ENCODE data around the gene SLC25A5. TPM values are rescaled to one million over a fixed set of nuclear protein-coding genes. Genes with fewer than 3 reads are reported as not detected.

The SLC25A5 gene
- total RNA-seq, 1 experiment from 2014 or later, result 641 TPM

DNA sequence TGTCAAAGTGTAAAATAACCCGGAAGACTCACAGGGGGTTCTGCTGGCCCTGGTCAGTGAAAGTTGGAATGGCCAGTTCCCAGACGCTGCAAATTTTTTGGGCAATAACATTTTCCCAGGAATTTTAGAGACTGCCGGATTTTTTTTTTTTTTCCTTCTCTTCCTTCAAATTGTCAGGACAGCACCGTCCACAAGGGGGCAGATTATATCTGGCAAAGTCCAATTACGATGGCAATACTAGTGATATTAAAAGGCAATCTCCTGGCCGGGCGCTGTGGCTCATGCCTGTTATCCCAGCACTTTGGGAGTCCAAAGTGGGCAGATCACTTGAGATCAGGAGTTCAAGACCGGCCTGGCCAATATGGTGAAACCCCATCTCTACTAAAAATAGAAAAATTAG lies 20.5 kb downstream of the SLC25A5 start:
- DNase-seq (ENCODE audit: low read depth, low spot score), result no peak
- no peak overlapping the region for H3K9ac ChIP-seq (ENCODE audit: low read length)
- RAD21 ChIA-PET (ENCODE audit: low non-redundant PET in 1 of 2, low total read pairs in 2 of 2, uncharacterized antibody in 2 of 2, unreplicated experiment in 2 of 2), result interaction anchor here (0.9 to 1.2 kb wide), 2 partner anchors 24 kb away, joined by 4 to 7 read pairs; no protein-coding TSS in a partner anchor
- no peaks in the 10 kb centered on the region for H3K9me2 ChIP-seq (ENCODE audit: insufficient read depth)
- H3K4me2 ChIP-seq (ENCODE audit: low read length), result no peak overlapping the region
- POLR2A ChIA-PET, result interaction anchor here (0.9 kb wide), 1 partner anchor 24 kb away, joined by 3 read pairs; no protein-coding TSS in a partner anchor
- peak; percentile 72 for ATAC-seq
- H3K27me3 ChIP-seq (ENCODE audit: insufficient read depth, low read length), result no peaks in the 10 kb centered on the region
- H3K27ac ChIP-seq (ENCODE audit: low read depth, low read length), result no peak overlapping the region
- BruUV-seq (replicated peaks), result no TSS peak
- no peak overlapping the region for H2AFZ ChIP-seq (ENCODE audit: low read depth, low read length, poor library complexity, severe bottlenecking)
- no peaks in the 10 kb centered on the region for H3K9me3 ChIP-seq (ENCODE audit: control insufficient read depth in 1 of 2, insufficient read depth in 1 of 2, low read depth in 1 of 2, low read length in 2 of 2)
- no peaks in the 10 kb centered on the region for H3K79me2 ChIP-seq (ENCODE audit: insufficient read depth, low read length)
- H3K4me1 ChIP-seq (ENCODE audit: control insufficient read depth in 1 of 2, insufficient read depth in 2 of 2, low read length in 2 of 2), result no peaks in the 10 kb centered on the region
- no peak overlapping the region for H3K4me3 ChIP-seq (replicated peaks in 1 of 2; ENCODE audit: low read depth in 1 of 2, low read length in 2 of 2)
- TF ChIP-seq, protein P1, sequence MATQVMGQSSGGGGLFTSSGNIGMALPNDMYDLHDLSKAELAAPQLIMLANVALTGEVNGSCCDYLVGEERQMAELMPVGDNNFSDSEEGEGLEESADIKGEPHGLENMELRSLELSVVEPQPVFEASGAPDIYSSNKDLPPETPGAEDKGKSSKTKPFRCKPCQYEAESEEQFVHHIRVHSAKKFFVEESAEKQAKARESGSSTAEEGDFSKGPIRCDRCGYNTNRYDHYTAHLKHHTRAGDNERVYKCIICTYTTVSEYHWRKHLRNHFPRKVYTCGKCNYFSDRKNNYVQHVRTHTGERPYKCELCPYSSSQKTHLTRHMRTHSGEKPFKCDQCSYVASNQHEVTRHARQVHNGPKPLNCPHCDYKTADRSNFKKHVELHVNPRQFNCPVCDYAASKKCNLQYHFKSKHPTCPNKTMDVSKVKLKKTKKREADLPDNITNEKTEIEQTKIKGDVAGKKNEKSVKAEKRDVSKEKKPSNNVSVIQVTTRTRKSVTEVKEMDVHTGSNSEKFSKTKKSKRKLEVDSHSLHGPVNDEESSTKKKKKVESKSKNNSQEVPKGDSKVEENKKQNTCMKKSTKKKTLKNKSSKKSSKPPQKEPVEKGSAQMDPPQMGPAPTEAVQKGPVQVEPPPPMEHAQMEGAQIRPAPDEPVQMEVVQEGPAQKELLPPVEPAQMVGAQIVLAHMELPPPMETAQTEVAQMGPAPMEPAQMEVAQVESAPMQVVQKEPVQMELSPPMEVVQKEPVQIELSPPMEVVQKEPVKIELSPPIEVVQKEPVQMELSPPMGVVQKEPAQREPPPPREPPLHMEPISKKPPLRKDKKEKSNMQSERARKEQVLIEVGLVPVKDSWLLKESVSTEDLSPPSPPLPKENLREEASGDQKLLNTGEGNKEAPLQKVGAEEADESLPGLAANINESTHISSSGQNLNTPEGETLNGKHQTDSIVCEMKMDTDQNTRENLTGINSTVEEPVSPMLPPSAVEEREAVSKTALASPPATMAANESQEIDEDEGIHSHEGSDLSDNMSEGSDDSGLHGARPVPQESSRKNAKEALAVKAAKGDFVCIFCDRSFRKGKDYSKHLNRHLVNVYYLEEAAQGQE (IDR thresholded peaks at IDR 0.05; ENCODE audit: low read depth), result no peak
- peak; percentile 73 for TF ChIP-seq RAD21 (IDR thresholded peaks at IDR 0.05; ENCODE audit: low read depth)
- TF ChIP-seq TCF7L2 (IDR thresholded peaks at IDR 0.05; ENCODE audit: borderline replicate concordance, extremely low read depth, insufficient read depth, insufficient read length), result no peak
- no peak for TF ChIP-seq FOSL1 (IDR thresholded peaks at IDR 0.05; ENCODE audit: low read depth)
- peak; percentile 46 to 73 (median 50); a peak in 5 of 6 replicates for TF ChIP-seq CTCF (IDR thresholded peaks at IDR 0.05 in 2 of 3, conservative IDR thresholded peaks at IDR 0.05 in 1 of 3; ENCODE audit: borderline replicate concordance in 1 of 3, insufficient read depth in 1 of 3, low read depth in 2 of 3, low read length in 2 of 3)
- H3K36me3 ChIP-seq (ENCODE audit: control insufficient read depth in 1 of 2, insufficient read depth in 2 of 2, low read length in 2 of 2), result no peaks in the 10 kb centered on the region
- intact Hi-C loops (cut with micrococcal nuclease), result loop anchor here (1.0 kb wide), 1 partner anchor 24 kb away; no protein-coding TSS in a partner anchor
- CTCF ChIA-PET, result interaction anchor here (3.5 kb wide), 1 partner anchor 23 kb away, joined by 21 read pairs; no protein-coding TSS in a partner anchor
- no peaks in the 10 kb centered on the region for H4K20me1 ChIP-seq (ENCODE audit: insufficient read depth)
